Glomerular visceral epithelial cell (primary cell): Measurements from ENCODE around the gene THAP8.

Experiments used
- DNase-seq: peaks from one replicate; pipeline ENCODE4 v3.0.0-alpha.2; 2016; ENCODE audit errors: extremely low spot score

Gene THAP8

GRCh38 chr19:36030264-36031148 lies 23.6 kb downstream of the THAP8 start:
- DNase-seq, result peak; percentile 34

GRCh38 chr19:36028313-36029041 lies 25.6 kb downstream of the THAP8 start:
- DNase-seq, result no peak

- DNase-seq, result no peak
These were observed 26.4 kb downstream of the THAP8 start for GRCh38 chr19:36027696-36028095.

GRCh38 chr19:36026091-36026876 lies 27.8 kb downstream of the THAP8 start:
- no peak for DNase-seq

- no peak for DNase-seq
These were observed 28.5 kb downstream of the THAP8 start for GRCh38 chr19:36025541-36025940.

- DNase-seq, result no peak
These were observed 30.7 kb downstream of the THAP8 start for GRCh38 chr19:36023432-36023831.

- no peak for DNase-seq
These were observed 34.9 kb downstream of the THAP8 start for GRCh38 chr19:36019061-36019670.

- DNase-seq, result peak; percentile 99
These were observed 39.8 kb downstream of the THAP8 start, which contains the start of gene ALKBH6 for GRCh38 chr19:36014012-36014924. TSS of gene ALKBH6 (minus strand) at chr19:36014213. CDS start at chr19:36013397, 816 bp downstream.

- no peak for DNase-seq
These were observed 40.6 kb downstream of the THAP8 start for GRCh38 chr19:36013280-36014011.

GRCh38 chr19:36010402-36010801 lies 43.7 kb downstream of the THAP8 start:
- no peak for DNase-seq

- no peak for DNase-seq
These were observed 44.3 kb downstream of the THAP8 start for GRCh38 chr19:36009633-36010379.

GRCh38 chr19:36009220-36009619 lies 44.9 kb downstream of the THAP8 start:
- no peak for DNase-seq

GRCh38 chr19:36008336-36008978 lies 45.6 kb downstream of the THAP8 start, which contains the start of gene SYNE4:
TSS of gene SYNE4 (minus strand) at chr19:36008813. CDS start at chr19:36008681, 132 bp downstream.
- DNase-seq, result no peak

- DNase-seq, result no peak
These were observed 47.1 kb downstream of the THAP8 start for GRCh38 chr19:36006955-36007354.

GRCh38 chr19:36003284-36003683 lies 50.8 kb downstream of the THAP8 start:
- no peak for DNase-seq

- no peak for DNase-seq
These were observed 52.5 kb downstream of the THAP8 start for GRCh38 chr19:36001605-36002004.

GRCh38 chr19:35996777-35997176 lies 57.3 kb downstream of the THAP8 start:
- DNase-seq, result no peak
